GM12878 (cell line): Measurements from ENCODE around the gene MBNL1. TPM values are rescaled to one million over a fixed set of nuclear protein-coding genes. Genes with fewer than 3 reads are reported as not detected.

ENCODE experiments used
- BCL3 ChIP-seq: IDR thresholded peaks from 2 replicates; pipeline ENCODE4 v1.6.1; 2011; ENCODE audit warnings: borderline replicate concordance, low read depth, mild to moderate bottlenecking, moderate library complexity, low read length; ENCODE audit not compliant: insufficient read depth, poor library complexity, severe bottlenecking
- CHD4 ChIP-seq: fragments of 200-600 bp; sonication (generic); IDR thresholded peaks from 2 replicates; pipeline ENCODE4 v1.6.1; 2016; ENCODE audit warnings: mild to moderate bottlenecking
- CUX1 ChIP-seq: IDR thresholded peaks from 2 replicates; pipeline ENCODE4 v1.6.1; 2012; ENCODE audit warnings: improper control_type of control experiment, low read depth, low read length; ENCODE audit not compliant: insufficient replicate concordance
- FOS ChIP-seq: IDR thresholded peaks from 3 replicates; pipeline ENCODE4 v1.6.1; 2011; ENCODE audit warnings: borderline replicate concordance; ENCODE audit not compliant: insufficient read length; ENCODE audit errors: extremely low read depth
- NR2C1 ChIP-seq: fragments of 450-650 bp; IDR thresholded peaks from 2 replicates; pipeline ENCODE4 v1.6.1; 2017; ENCODE audit warnings: antibody characterized with exemption, mild to moderate bottlenecking, moderate library complexity
- STAT3 ChIP-seq: IDR thresholded peaks from 2 replicates; pipeline ENCODE4 v1.6.1; 2011; ENCODE audit warnings: low read depth, low read length, improper control_type of control experiment
- ZBED1 ChIP-seq: IDR thresholded peaks from 2 replicates; pipeline ENCODE4 v1.6.1; 2016; ENCODE audit warnings: borderline replicate concordance
- polyA plus RNA-seq, 11 experiments: library from polyadenylated mRNA; depleted of rRNA in 4 of 11; unstranded in 6 of 11; stranded (reverse) in 5 of 11; fragments of >200 nt; fragmentation: Nextera tagmentation in 4 of 11; fragmentation: Illumina TruSeq in 1 of 11; extraction: Ambion mirVana in 4 of 11; extraction: Trizol in 1 of 11; gene quantifications; 1 replicate in 1 of 11; 2 replicates in 10 of 11; pipeline versions ENCODE4 v1.2.1 to v1.2.3, GENCODE V29; 2011 to 2016; ENCODE audit warnings: inconsistent platforms in 2 of 11, missing spikeins in 2 of 11, low read depth in 1 of 11
- total RNA-seq, 4 experiments: library from RNA; depleted of rRNA in 3 of 4; stranded (reverse); fragments of >200 nt in 3 of 4; fragmentation: Illumina TruSeq in 1 of 4; extraction: Trizol in 1 of 4; gene quantifications; 2 replicates each; pipeline versions ENCODE4 v1.2.1 to v1.2.3, GENCODE V29; 2013 to 2021

Gene MBNL1
- total and polyA plus RNA-seq, 10 of the 15 experiments (the other 5 are each of a cell fraction or from before 2014, with no cell fraction given) = 59.6 to 337 (median 143) TPM

DNA sequence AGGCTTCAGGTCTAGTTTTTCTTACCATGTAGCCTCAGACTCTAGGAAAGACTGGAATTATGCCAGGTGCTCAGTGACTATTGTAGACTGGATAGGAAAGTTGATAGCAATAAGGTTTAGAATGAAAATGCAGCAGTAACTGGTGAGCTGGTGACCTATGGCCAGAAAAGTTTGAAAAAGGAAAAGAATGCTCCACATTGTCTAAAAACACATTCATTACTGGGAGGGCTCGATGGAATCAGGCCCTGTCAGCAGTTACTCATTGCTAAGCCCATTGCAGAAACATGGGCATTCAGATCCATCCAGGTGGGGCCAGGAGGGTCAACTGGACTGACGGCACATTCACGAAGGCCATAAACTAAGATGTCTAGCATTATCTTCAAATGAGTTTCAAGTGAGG is 8.7 kb upstream of the MBNL1 start (continued):
- no peak for TF ChIP-seq BCL3
- TF ChIP-seq FOS = no peak
- TF ChIP-seq CHD4 = no peak
- TF ChIP-seq NR2C1 = no peak
- no peak for TF ChIP-seq CUX1
- no peak for TF ChIP-seq ZBED1
- TF ChIP-seq STAT3 = no peak
